Activated CD4-positive, alpha-beta memory T cell treated with anti-CD3 and anti-CD28 coated beads for 36 hours (primary cell): ENCODE results near the gene RBMXL2. TPM values are rescaled to one million over a fixed set of nuclear protein-coding genes. Genes with fewer than 3 reads are reported as not detected.

Source experiments
- CTCF ChIA-PET: fragments of 350-600 bp; sonication (Branson Sonifier 250); formaldehyde crosslinking; loops from one replicate; lab custom pipeline; 2021; ENCODE audit warnings: antibody characterized with exemption, inconsistent platforms; lab: Charles Lee
- POLR2A ChIA-PET: fragments of 350-600 bp; sonication (Branson Sonifier 250); formaldehyde crosslinking; loops from one replicate; lab custom pipeline; 2021; ENCODE audit warnings: antibody characterized with exemption; lab: Charles Lee
- DNase-seq: peaks from one replicate; pipeline ENCODE4 v3.0.0-alpha.2; 2020
- H3K27ac Mint-ChIP-seq: one replicate; pipeline ENCODE4 v1.8.0; 2021; ENCODE audit warnings: mixed read lengths
- H3K27me3 Mint-ChIP-seq: one replicate; pipeline ENCODE4 v1.8.0; 2021; ENCODE audit warnings: mixed read lengths
- H3K36me3 Mint-ChIP-seq: one replicate; pipeline ENCODE4 v1.8.0; 2021; ENCODE audit warnings: mixed read lengths
- H3K4me1 Mint-ChIP-seq: one replicate; pipeline ENCODE4 v1.8.0; 2021; ENCODE audit warnings: low read depth, mixed read lengths
- H3K4me3 Mint-ChIP-seq: one replicate; pipeline ENCODE4 v1.8.0; 2021; ENCODE audit warnings: mild to moderate bottlenecking, mixed read lengths
- H3K9me3 Mint-ChIP-seq: one replicate; pipeline ENCODE4 v1.8.0; 2021; ENCODE audit warnings: mixed read lengths
- intact Hi-C: fragments of 100-400 bp; cut with micrococcal nuclease; formaldehyde crosslinking; loops from one replicate; pipeline ENCODE4 v1.15.1; 2023
- total RNA-seq, 2 experiments: library from RNA; stranded (reverse); gene quantifications; one replicate each; pipeline ENCODE4 v1.2.3, GENCODE V29; 2021

Gene RBMXL2
- total RNA-seq: not detected

GRCh38 chr11:7088921-7089320 lies at the start of gene RBMXL2:
TSS of gene RBMXL2 (plus strand) at chr11:7088998. CDS start at chr11:7089121, 123 bp downstream.
- no peaks in the 10 kb centered on the region for H3K4me1 Mint-ChIP-seq
- ChIA-PET CTCF (interaction anchor here (1.4 kb wide), 1 partner anchor 9 kb away, joined by 5 read pairs; no protein-coding TSS in a partner anchor), POLR2A (no interaction called here)
- no peak within 1 kb of the TSS for H3K4me3 Mint-ChIP-seq
- no peaks in the 10 kb centered on the region for H3K36me3 Mint-ChIP-seq
- no peak for DNase-seq
- H3K27ac Mint-ChIP-seq: no peak within 1 kb of the TSS
- H3K9me3 Mint-ChIP-seq: no peaks in the 10 kb centered on the region
- peaks cover 2% of the 10 kb centered on the region for H3K27me3 Mint-ChIP-seq
- intact Hi-C loops: no loop called here

- ChIA-PET POLR2A (no interaction called here), CTCF (no interaction called here)
- H3K9me3 Mint-ChIP-seq: no peaks in the 10 kb centered on the region
- no peak overlapping the region for H3K4me3 Mint-ChIP-seq
- H3K27me3 Mint-ChIP-seq: no peaks in the 10 kb centered on the region
- DNase-seq: no peak
- H3K4me1 Mint-ChIP-seq: no peaks in the 10 kb centered on the region
- no peaks in the 10 kb centered on the region for H3K36me3 Mint-ChIP-seq
- no peak overlapping the region for H3K27ac Mint-ChIP-seq
- intact Hi-C loops: no loop called here
Measured at GRCh38 chr11:7046474-7047175, 42.2 kb upstream of the RBMXL2 start.

- Mint-ChIP-seq H3K27me3 (peaks cover 11% of the 10 kb centered on the region), H3K9me3 (no peaks in the 10 kb centered on the region), H3K36me3 (no peaks in the 10 kb centered on the region), H3K4me1 (no peaks in the 10 kb centered on the region), H3K27ac (no peak overlapping the region), H3K4me3 (no peak overlapping the region)
- no peak for DNase-seq
- ChIA-PET POLR2A (no interaction called here), CTCF (no interaction called here)
- intact Hi-C loops: no loop called here
Measured at GRCh38 chr11:7050191-7050590, 38.6 kb upstream of the RBMXL2 start.

GRCh38 chr11:7056828-7057513 lies 31.8 kb upstream of the RBMXL2 start:
- no peaks in the 10 kb centered on the region for H3K36me3 Mint-ChIP-seq
- intact Hi-C loops: no loop called here
- no peaks in the 10 kb centered on the region for H3K9me3 Mint-ChIP-seq
- ChIA-PET POLR2A (no interaction called here), CTCF (interaction anchor here (1.3 kb wide), 1 partner anchor 41 kb away, joined by 3 read pairs; no protein-coding TSS in a partner anchor)
- peaks cover 12% of the 10 kb centered on the region for H3K27me3 Mint-ChIP-seq
- H3K27ac Mint-ChIP-seq: no peak overlapping the region
- no peaks in the 10 kb centered on the region for H3K4me1 Mint-ChIP-seq
- DNase-seq: no peak
- H3K4me3 Mint-ChIP-seq: no peak overlapping the region

GRCh38 chr11:7057641-7058040 lies 31.2 kb upstream of the RBMXL2 start:
- H3K4me3 Mint-ChIP-seq: no peak overlapping the region
- intact Hi-C loops: no loop called here
- no peaks in the 10 kb centered on the region for H3K4me1 Mint-ChIP-seq
- H3K36me3 Mint-ChIP-seq: no peaks in the 10 kb centered on the region
- no peak for DNase-seq
- H3K27me3 Mint-ChIP-seq: peaks cover 12% of the 10 kb centered on the region
- H3K27ac Mint-ChIP-seq: no peak overlapping the region
- POLR2A ChIA-PET: no interaction called here
- H3K9me3 Mint-ChIP-seq: no peaks in the 10 kb centered on the region
- CTCF ChIA-PET: interaction anchor here (1.3 kb wide), 1 partner anchor 40 kb away, joined by 3 read pairs; no protein-coding TSS in a partner anchor

- H3K36me3 Mint-ChIP-seq: no peaks in the 10 kb centered on the region
- intact Hi-C loops: no loop called here
- ChIA-PET CTCF (no interaction called here), POLR2A (no interaction called here)
- DNase-seq: no peak
- no peak overlapping the region for H3K27ac Mint-ChIP-seq
- H3K4me1 Mint-ChIP-seq: no peaks in the 10 kb centered on the region
- H3K4me3 Mint-ChIP-seq: no peak overlapping the region
- peaks cover 3% of the 10 kb centered on the region for H3K9me3 Mint-ChIP-seq
- H3K27me3 Mint-ChIP-seq: no peaks in the 10 kb centered on the region
Measured at GRCh38 chr11:7060868-7061267, 27.9 kb upstream of the RBMXL2 start.

GRCh38 chr11:7062534-7062933 lies 26.3 kb upstream of the RBMXL2 start:
- no peak for DNase-seq
- peaks cover 5% of the 10 kb centered on the region for H3K9me3 Mint-ChIP-seq
- H3K4me3 Mint-ChIP-seq: no peak overlapping the region
- H3K27me3 Mint-ChIP-seq: peaks cover 3% of the 10 kb centered on the region
- no peaks in the 10 kb centered on the region for H3K4me1 Mint-ChIP-seq
- CTCF ChIA-PET: no interaction called here
- no peak overlapping the region for H3K27ac Mint-ChIP-seq
- POLR2A ChIA-PET: no interaction called here
- intact Hi-C loops: no loop called here
- no peaks in the 10 kb centered on the region for H3K36me3 Mint-ChIP-seq

- ChIA-PET POLR2A (no interaction called here), CTCF (no interaction called here)
- Mint-ChIP-seq H3K9me3 (no peaks in the 10 kb centered on the region), H3K4me1 (no peaks in the 10 kb centered on the region), H3K27ac (no peak overlapping the region), H3K27me3 (peaks cover 9% of the 10 kb centered on the region), H3K4me3 (no peak overlapping the region), H3K36me3 (no peaks in the 10 kb centered on the region)
- no peak for DNase-seq
- intact Hi-C loops: no loop called here
Measured at GRCh38 chr11:7072401-7073028, 16.3 kb upstream of the RBMXL2 start.

- Mint-ChIP-seq H3K27ac (no peak overlapping the region), H3K27me3 (peaks cover 6% of the 10 kb centered on the region), H3K36me3 (no peaks in the 10 kb centered on the region), H3K9me3 (peaks cover 3% of the 10 kb centered on the region), H3K4me3 (no peak overlapping the region), H3K4me1 (no peaks in the 10 kb centered on the region)
- CTCF ChIA-PET: no interaction called here
- intact Hi-C loops: no loop called here
- no peak for DNase-seq
- POLR2A ChIA-PET: no interaction called here
Measured at GRCh38 chr11:7077101-7077500, 11.7 kb upstream of the RBMXL2 start.

GRCh38 chr11:7079545-7080135 lies 9.2 kb upstream of the RBMXL2 start:
- H3K4me3 Mint-ChIP-seq: no peak overlapping the region
- H3K36me3 Mint-ChIP-seq: no peaks in the 10 kb centered on the region
- ChIA-PET POLR2A (no interaction called here), CTCF (no interaction called here)
- no peaks in the 10 kb centered on the region for H3K4me1 Mint-ChIP-seq
- peaks cover 6% of the 10 kb centered on the region for H3K27me3 Mint-ChIP-seq
- DNase-seq: no peak
- intact Hi-C loops: no loop called here
- no peak overlapping the region for H3K27ac Mint-ChIP-seq
- peaks cover 3% of the 10 kb centered on the region for H3K9me3 Mint-ChIP-seq

GRCh38 chr11:7080900-7081299 lies 7.9 kb upstream of the RBMXL2 start:
- ChIA-PET CTCF (no interaction called here), POLR2A (no interaction called here)
- DNase-seq: no peak
- no peaks in the 10 kb centered on the region for H3K36me3 Mint-ChIP-seq
- H3K4me3 Mint-ChIP-seq: no peak overlapping the region
- peaks cover 5% of the 10 kb centered on the region for H3K27me3 Mint-ChIP-seq
- intact Hi-C loops: no loop called here
- H3K27ac Mint-ChIP-seq: no peak overlapping the region
- peaks cover 3% of the 10 kb centered on the region for H3K9me3 Mint-ChIP-seq
- no peaks in the 10 kb centered on the region for H3K4me1 Mint-ChIP-seq

- POLR2A ChIA-PET: no interaction called here
- H3K27me3 Mint-ChIP-seq: peaks cover 3% of the 10 kb centered on the region
Measured at GRCh38 chr11:7081441-7081840, 7.4 kb upstream of the RBMXL2 start.

More at GRCh38 chr11:7081441-7081840, 7.4 kb upstream of the RBMXL2 start:
- Mint-ChIP-seq H3K9me3 (peaks cover 3% of the 10 kb centered on the region), H3K4me3 (no peak overlapping the region), H3K4me1 (no peaks in the 10 kb centered on the region), H3K27ac (no peak overlapping the region), H3K36me3 (no peaks in the 10 kb centered on the region)
- CTCF ChIA-PET: no interaction called here
- DNase-seq: no peak
- intact Hi-C loops: no loop called here
